ENCODE measurements around the gene EFCAB8.
"Not testable (repeated sequence)": the region's sequence is repeated elsewhere in the genome, so short reads cannot be mapped to it uniquely, and the experiment has no call there.

The EFCAB8 gene

DNA sequence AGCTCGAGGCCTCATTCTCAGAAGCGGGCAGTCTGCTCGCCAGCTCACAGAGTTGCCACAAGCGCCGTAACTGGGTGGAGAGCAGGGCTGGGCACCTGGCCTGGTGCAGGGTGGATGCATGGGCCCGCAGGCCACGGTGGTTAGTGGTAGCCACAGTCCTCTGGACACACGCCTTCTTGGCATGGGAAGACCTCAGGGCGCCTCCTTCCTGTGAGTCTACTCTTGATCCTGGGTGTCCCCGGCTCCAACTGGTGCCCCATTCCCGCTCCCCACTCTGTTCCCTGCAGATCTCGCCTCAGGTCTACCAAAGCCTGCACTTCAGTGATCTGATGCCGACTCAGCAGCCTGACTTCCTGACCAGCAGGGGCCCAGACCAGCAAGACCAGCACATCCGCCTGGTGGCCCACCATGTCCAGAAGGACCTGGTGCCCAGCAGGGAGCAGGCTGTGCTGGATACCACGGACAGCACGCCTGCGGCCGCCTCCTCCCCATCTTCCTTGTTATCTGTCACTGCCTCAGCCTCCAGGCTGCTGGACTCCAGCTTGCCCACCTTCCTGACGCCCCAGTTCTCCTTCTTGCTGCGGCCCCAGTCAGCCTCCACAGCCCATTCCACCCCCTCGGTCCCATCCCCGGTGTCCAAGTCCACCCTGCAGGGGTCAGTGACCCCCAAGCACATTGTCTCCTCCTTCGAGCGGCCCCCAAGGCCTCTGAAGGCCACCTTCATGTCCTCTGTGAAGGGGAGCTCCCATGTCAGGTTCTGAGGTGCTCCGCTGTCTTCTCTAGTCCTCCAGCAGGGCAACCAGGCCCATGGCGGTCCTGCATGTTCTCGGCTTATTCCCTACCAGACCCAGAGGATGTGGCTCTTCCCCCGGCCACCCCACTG, 102.4 kb downstream of the EFCAB8 start:
- H3K79me1 ChIP-seq (ENCODE audit: low read depth, low read length), result no peaks in the 10 kb centered on the region
- no CpG with 5 or more reads among the region's 28 CpGs for WGBS, 2 donors (ENCODE audit: extremely low coverage in 2 of 2, insufficient read length in 2 of 2, insufficient replicate concordance in 1 of 2)

DNA sequence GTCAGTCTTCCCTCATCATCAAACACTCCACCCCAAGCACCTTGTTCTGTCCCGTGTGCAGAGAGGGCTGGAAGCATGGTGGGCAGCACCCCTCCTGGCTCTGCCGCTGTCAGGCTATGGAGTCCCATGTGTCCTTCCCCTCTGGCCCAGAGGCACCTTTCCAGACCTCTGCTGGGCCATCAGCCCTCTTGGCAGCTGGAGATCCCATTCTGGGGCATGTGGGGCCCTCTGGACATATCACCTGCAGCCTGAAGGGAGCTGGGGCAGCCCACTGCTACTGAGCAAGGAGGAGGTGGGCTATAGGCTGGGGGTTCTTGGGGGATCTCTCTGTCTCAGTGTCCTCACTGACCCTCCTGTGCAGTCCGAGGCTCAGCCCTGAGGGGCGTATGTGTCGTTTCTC, 103.3 kb downstream of the EFCAB8 start:
- Histone ChIP-seq H3K23ac (ENCODE audit: low read depth, low read length, poor library complexity) (no peak overlapping the region), H2AFZ (ENCODE audit: low read length) (no peak overlapping the region), H3K4me2 (ENCODE audit: insufficient read depth, low read length, poor library complexity, severe bottlenecking) (no peak overlapping the region), H3K18ac (ENCODE audit: low read length) (no peak overlapping the region), H4K8ac (ENCODE audit: low read depth, low read length) (no peak overlapping the region), H3K36me3 (replicated peaks in 1 of 2; ENCODE audit: control insufficient read depth in 2 of 2, insufficient read depth in 2 of 2, low read length in 2 of 2) (no peaks in the 10 kb centered on the region), H4K91ac (ENCODE audit: low read depth, low read length, poor library complexity) (no peak overlapping the region), H2BK5ac (ENCODE audit: low read length) (no peak overlapping the region), H2BK12ac (ENCODE audit: low read length) (no peak overlapping the region), H2BK120ac (ENCODE audit: low read depth, low read length) (peak overlapping the region; percentile 4), H3K27ac (replicated peaks; ENCODE audit: low read length) (no peak overlapping the region), H3K4me3 (ENCODE audit: low read length in 2 of 2) (no peak overlapping the region), H3K14ac (ENCODE audit: low read length) (no peak overlapping the region), H3K9ac (ENCODE audit: low read depth, low read length, poor library complexity) (no peak overlapping the region), H3K4ac (ENCODE audit: low read length) (no peak overlapping the region), H2AK5ac (ENCODE audit: low read depth, low read length) (peak overlapping the region; percentile 14), H3K27me3 (ENCODE audit: control insufficient read depth in 3 of 3, insufficient read depth in 3 of 3, low read depth in 1 of 3, low read length in 3 of 3) (peaks cover 0 to 6% (median 0%) of the 10 kb centered on the region in 3 experiments), H3K9me3 (replicated peaks in 1 of 2; ENCODE audit: control insufficient read depth in 2 of 2, insufficient read depth in 1 of 2, low read depth in 1 of 2, low read length in 2 of 2) (peaks cover 0 to 7% of the 10 kb centered on the region in 2 donors), H3K4me1 (ENCODE audit: control insufficient read depth in 2 of 2, insufficient read depth in 1 of 2, low read depth in 1 of 2, low read length in 2 of 2) (no peaks in the 10 kb centered on the region), H2BK15ac (ENCODE audit: low read length) (peak overlapping the region; percentile 41), H3K79me1 (ENCODE audit: low read depth, low read length) (no peaks in the 10 kb centered on the region)
- WGBS, 2 donors (ENCODE audit: extremely low coverage in 2 of 2, insufficient read length in 2 of 2, insufficient replicate concordance in 1 of 2), result no CpG with 5 or more reads among the region's 5 CpGs
- no peak for DNase-seq (ENCODE audit: low spot score)

More for the DNA sequence above, 102.4 kb downstream of the EFCAB8 start:
- H3K23ac ChIP-seq (ENCODE audit: low read depth, low read length, poor library complexity), result peak overlapping the region; percentile 69
- H3K14ac ChIP-seq (ENCODE audit: low read length), result no peak overlapping the region
- no peaks in the 10 kb centered on the region for H3K36me3 ChIP-seq (replicated peaks in 1 of 2; ENCODE audit: control insufficient read depth in 2 of 2, insufficient read depth in 2 of 2, low read length in 2 of 2)
- H2BK5ac ChIP-seq (ENCODE audit: low read length), result no peak overlapping the region
- peak overlapping the region; percentile 51 for H2BK15ac ChIP-seq (ENCODE audit: low read length)
- peak overlapping the region; percentile 54 for H4K91ac ChIP-seq (ENCODE audit: low read depth, low read length, poor library complexity)
- H2BK120ac ChIP-seq (ENCODE audit: low read depth, low read length), result peak overlapping the region; percentile 19
- peaks cover 0 to 6% (median 0%) of the 10 kb centered on the region in 3 experiments for H3K27me3 ChIP-seq (ENCODE audit: control insufficient read depth in 3 of 3, insufficient read depth in 3 of 3, low read depth in 1 of 3, low read length in 3 of 3)
- H2BK12ac ChIP-seq (ENCODE audit: low read length), result no peak overlapping the region
- H3K9ac ChIP-seq (ENCODE audit: low read depth, low read length, poor library complexity), result peak overlapping the region; percentile 13
- no peaks in the 10 kb centered on the region for H3K4me1 ChIP-seq (ENCODE audit: control insufficient read depth in 2 of 2, insufficient read depth in 1 of 2, low read depth in 1 of 2, low read length in 2 of 2)
- no peak for DNase-seq (ENCODE audit: low spot score)
- H3K4me2 ChIP-seq (ENCODE audit: insufficient read depth, low read length, poor library complexity, severe bottlenecking), result no peak overlapping the region
- H2AFZ ChIP-seq (ENCODE audit: low read length), result no peak overlapping the region
- no peak overlapping the region for H4K8ac ChIP-seq (ENCODE audit: low read depth, low read length)
- H3K9me3 ChIP-seq (replicated peaks in 1 of 2; ENCODE audit: control insufficient read depth in 2 of 2, insufficient read depth in 1 of 2, low read depth in 1 of 2, low read length in 2 of 2), result peaks cover 0 to 7% of the 10 kb centered on the region in 2 donors
- peak overlapping the region; percentile 56 for H3K18ac ChIP-seq (ENCODE audit: low read length)
- H3K27ac ChIP-seq (replicated peaks; ENCODE audit: low read length), result no peak overlapping the region
- H2AK5ac ChIP-seq (ENCODE audit: low read depth, low read length), result peak overlapping the region; percentile 68
- no peak overlapping the region for H3K4ac ChIP-seq (ENCODE audit: low read length)
- no peak overlapping the region for H3K4me3 ChIP-seq (ENCODE audit: low read length in 2 of 2)

DNA sequence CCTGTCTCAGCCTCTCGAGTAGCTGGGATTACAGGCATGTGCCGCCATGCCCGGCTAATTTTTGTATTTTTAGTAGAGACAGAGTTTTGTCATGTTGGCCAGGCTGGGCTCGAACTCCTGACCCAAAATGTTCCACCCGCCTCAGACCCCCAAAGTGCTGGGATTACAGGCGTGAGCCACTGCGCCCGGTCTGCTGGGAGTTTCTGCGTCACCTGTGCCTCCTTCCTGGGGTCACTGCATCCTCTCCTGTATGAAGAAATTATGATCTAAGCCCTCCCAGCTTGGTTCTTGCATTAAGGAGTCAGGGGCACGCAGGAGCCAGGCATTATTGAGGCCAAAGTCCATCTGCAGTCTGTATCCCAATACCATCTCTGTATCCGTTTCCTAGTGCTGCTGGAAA, 103.9 kb downstream of the EFCAB8 start:
- not testable (repeated sequence) for H3K18ac ChIP-seq (ENCODE audit: low read length); H3K27me3 ChIP-seq (ENCODE audit: control insufficient read depth in 3 of 3, insufficient read depth in 3 of 3, low read depth in 1 of 3, low read length in 3 of 3); H3K36me3 ChIP-seq (replicated peaks in 1 of 2; ENCODE audit: control insufficient read depth in 2 of 2, insufficient read depth in 2 of 2, low read length in 2 of 2); DNase-seq (ENCODE audit: low spot score); H3K4me2 ChIP-seq (ENCODE audit: insufficient read depth, low read length, poor library complexity, severe bottlenecking); H3K27ac ChIP-seq (replicated peaks; ENCODE audit: low read length); H3K9me3 ChIP-seq (replicated peaks in 1 of 2; ENCODE audit: control insufficient read depth in 2 of 2, insufficient read depth in 1 of 2, low read depth in 1 of 2, low read length in 2 of 2); H3K9ac ChIP-seq (ENCODE audit: low read depth, low read length, poor library complexity); H2AK5ac ChIP-seq (ENCODE audit: low read depth, low read length); H2BK12ac ChIP-seq (ENCODE audit: low read length); H3K14ac ChIP-seq (ENCODE audit: low read length); H3K79me1 ChIP-seq (ENCODE audit: low read depth, low read length); H2BK15ac ChIP-seq (ENCODE audit: low read length); H2BK5ac ChIP-seq (ENCODE audit: low read length); H3K4me3 ChIP-seq (ENCODE audit: low read length in 2 of 2); H2AFZ ChIP-seq (ENCODE audit: low read length); H3K4ac ChIP-seq (ENCODE audit: low read length); H4K8ac ChIP-seq (ENCODE audit: low read depth, low read length); H2BK120ac ChIP-seq (ENCODE audit: low read depth, low read length); H3K23ac ChIP-seq (ENCODE audit: low read depth, low read length, poor library complexity); H4K91ac ChIP-seq (ENCODE audit: low read depth, low read length, poor library complexity); H3K4me1 ChIP-seq (ENCODE audit: control insufficient read depth in 2 of 2, insufficient read depth in 1 of 2, low read depth in 1 of 2, low read length in 2 of 2)
- no CpG with 5 or more reads among the region's 11 CpGs for WGBS, 2 donors (ENCODE audit: extremely low coverage in 2 of 2, insufficient read length in 2 of 2, insufficient replicate concordance in 1 of 2)

DNA sequence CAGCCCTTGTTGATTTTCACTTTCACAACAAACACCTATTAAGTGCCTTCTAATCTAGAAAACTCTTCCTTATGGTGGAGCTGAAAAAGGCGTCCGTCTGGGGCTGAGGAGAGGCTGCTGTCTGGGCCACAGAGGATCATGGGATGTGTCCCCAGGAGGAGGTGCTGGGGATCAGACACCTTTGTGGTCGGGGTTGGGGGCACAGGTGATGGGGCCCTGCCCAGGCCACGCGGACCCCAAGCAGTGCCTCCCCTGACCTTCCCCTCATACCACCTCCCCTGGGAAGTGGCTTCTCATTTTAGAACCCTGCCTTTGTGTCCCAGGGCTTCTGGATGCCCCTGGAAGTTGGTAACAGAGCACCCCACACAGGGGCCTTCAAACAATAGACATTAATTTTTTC, 104.5 kb downstream of the EFCAB8 start:
- no peak overlapping the region for H3K4me3 ChIP-seq (ENCODE audit: low read length in 2 of 2)
- H3K4ac ChIP-seq (ENCODE audit: low read length), result no peak overlapping the region
- H2BK15ac ChIP-seq (ENCODE audit: low read length), result no peak overlapping the region
- H4K8ac ChIP-seq (ENCODE audit: low read depth, low read length), result no peak overlapping the region
- no peak overlapping the region for H3K9ac ChIP-seq (ENCODE audit: low read depth, low read length, poor library complexity)
- no peak overlapping the region for H2BK120ac ChIP-seq (ENCODE audit: low read depth, low read length)
- peak overlapping the region; percentile 13 for H2AK5ac ChIP-seq (ENCODE audit: low read depth, low read length)
- peaks cover 0 to 6% (median 0%) of the 10 kb centered on the region in 3 experiments for H3K27me3 ChIP-seq (ENCODE audit: control insufficient read depth in 3 of 3, insufficient read depth in 3 of 3, low read depth in 1 of 3, low read length in 3 of 3)
- no CpG with 5 or more reads among the region's 5 CpGs for whole genome bisulfite sequencing, 2 donors (ENCODE audit: extremely low coverage in 2 of 2, insufficient read length in 2 of 2, insufficient replicate concordance in 1 of 2)
- DNase-seq (ENCODE audit: low spot score), result no peak
- H3K27ac ChIP-seq (replicated peaks; ENCODE audit: low read length), result no peak overlapping the region
- H3K23ac ChIP-seq (ENCODE audit: low read depth, low read length, poor library complexity), result no peak overlapping the region
- no peaks in the 10 kb centered on the region for H3K36me3 ChIP-seq (replicated peaks in 1 of 2; ENCODE audit: control insufficient read depth in 2 of 2, insufficient read depth in 2 of 2, low read length in 2 of 2)
- H3K14ac ChIP-seq (ENCODE audit: low read length), result no peak overlapping the region
- H4K91ac ChIP-seq (ENCODE audit: low read depth, low read length, poor library complexity), result no peak overlapping the region
- no peak overlapping the region for H2BK12ac ChIP-seq (ENCODE audit: low read length)
- no peaks in the 10 kb centered on the region for H3K9me3 ChIP-seq (replicated peaks in 1 of 2; ENCODE audit: control insufficient read depth in 2 of 2, insufficient read depth in 1 of 2, low read depth in 1 of 2, low read length in 2 of 2)
- H3K4me1 ChIP-seq (ENCODE audit: control insufficient read depth in 2 of 2, insufficient read depth in 1 of 2, low read depth in 1 of 2, low read length in 2 of 2), result no peaks in the 10 kb centered on the region
- H3K4me2 ChIP-seq (ENCODE audit: insufficient read depth, low read length, poor library complexity, severe bottlenecking), result no peak overlapping the region
- H2BK5ac ChIP-seq (ENCODE audit: low read length), result no peak overlapping the region
- H2AFZ ChIP-seq (ENCODE audit: low read length), result no peak overlapping the region
- no peak overlapping the region for H3K18ac ChIP-seq (ENCODE audit: low read length)
- no peaks in the 10 kb centered on the region for H3K79me1 ChIP-seq (ENCODE audit: low read depth, low read length)

All from neuronal stem cell (in vitro differentiated cells).